Measurements from ENCODE around the gene CLDN11.

CLDN11 gene

DNA sequence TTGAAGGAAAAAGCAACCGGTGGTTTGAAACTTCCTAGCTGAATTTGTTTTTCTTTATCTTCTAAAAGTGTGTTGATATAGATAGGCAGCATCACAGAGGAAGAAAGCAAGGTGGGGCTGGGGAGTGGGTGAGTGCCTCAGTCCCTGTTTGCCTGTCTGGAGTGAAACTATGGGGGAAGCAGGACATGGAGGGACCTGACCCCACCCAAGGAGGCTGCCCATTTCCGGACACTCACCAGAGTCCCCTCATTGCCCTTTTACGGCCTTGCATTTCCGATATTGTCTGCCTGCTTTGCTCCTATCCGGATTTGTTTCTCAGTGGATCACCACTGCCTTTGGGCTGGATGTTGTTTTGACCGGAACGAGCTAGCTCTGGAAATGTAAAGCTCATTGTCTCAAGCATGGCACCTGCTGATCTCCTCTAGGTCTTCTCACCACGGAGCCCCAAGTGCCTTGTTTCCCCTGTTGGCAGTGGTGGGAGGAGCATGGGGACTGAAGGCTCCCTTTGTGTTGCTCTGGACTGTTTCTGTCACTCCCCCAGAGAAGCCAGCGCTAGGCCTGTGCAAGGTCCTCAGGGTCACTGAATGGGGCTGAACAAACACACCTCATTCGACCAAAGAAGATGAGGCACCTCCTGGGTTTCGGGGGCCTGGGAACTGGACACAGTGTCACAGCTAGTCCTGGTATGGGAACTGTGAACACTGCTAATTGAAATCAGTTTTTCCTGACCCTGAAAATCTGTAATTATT is 7.0 kb downstream of the CLDN11 start:
- DNase-seq (ENCODE audit: insufficient read length, low spot score) = no peak
- no peak for FAIRE-seq

GRCh38 chr3:170426240-170426797 is 7.7 kb downstream of the CLDN11 start:
- DNase-seq (ENCODE audit: insufficient read length, low spot score) = no peak
- FAIRE-seq = no peak

- no peak for FAIRE-seq
Measured at GRCh38 chr3:170428095-170428494, 9.4 kb downstream of the CLDN11 start.

GRCh38 chr3:170429050-170429449 is 10.4 kb downstream of the CLDN11 start:
- DNase-seq (ENCODE audit: insufficient read length, low spot score) (no peak), FAIRE-seq (peak; percentile 33)

More at GRCh38 chr3:170428095-170428494, 9.4 kb downstream of the CLDN11 start:
- DNase-seq (ENCODE audit: insufficient read length, low spot score) = no peak

DNA sequence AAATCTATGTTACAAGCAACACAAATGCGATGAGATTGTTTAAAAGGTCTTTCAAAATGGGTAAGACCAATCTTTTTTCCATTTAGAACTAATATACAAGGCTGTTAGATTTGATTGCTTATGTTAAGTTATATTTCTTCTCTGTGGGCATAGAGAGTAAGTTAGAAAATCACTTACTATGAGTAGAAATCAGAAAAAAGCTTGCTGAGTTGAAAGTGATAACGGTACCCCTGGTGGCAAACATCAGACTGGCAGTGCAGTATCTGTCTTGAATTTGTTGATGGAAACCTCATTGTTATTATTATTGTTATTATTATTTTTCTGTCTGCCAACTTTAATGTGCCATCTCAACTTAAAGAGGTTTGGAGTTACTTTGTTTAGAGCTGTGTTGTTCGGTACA is 12.4 kb downstream of the CLDN11 start:
- no peak for FAIRE-seq
- no peak for DNase-seq (ENCODE audit: insufficient read length, low spot score)

DNA sequence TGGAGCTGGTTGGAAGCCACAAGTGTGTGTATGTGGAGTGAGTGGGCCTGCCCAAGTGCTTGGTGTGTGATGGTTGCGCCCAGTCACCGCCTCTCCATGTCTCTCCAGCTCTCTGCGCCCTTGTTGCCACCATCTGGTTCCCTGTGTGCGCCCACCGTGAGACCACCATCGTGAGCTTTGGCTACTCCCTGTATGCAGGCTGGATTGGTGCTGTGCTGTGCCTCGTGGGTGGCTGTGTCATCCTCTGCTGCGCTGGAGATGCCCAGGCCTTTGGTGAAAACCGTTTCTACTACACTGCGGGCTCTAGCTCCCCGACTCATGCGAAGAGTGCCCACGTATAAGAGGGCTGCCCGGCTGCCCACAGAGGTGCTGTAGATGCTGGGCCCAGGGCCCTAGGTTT is 13.7 kb downstream of the CLDN11 start:
- FAIRE-seq (no peak), DNase-seq (ENCODE audit: insufficient read length, low spot score) (no peak)

GRCh38 chr3:170436697-170437096 is 18.0 kb downstream of the CLDN11 start:
- DNase-seq (ENCODE audit: insufficient read length, low spot score) (no peak), FAIRE-seq (no peak)

GRCh38 chr3:170437176-170437575 is 18.5 kb downstream of the CLDN11 start:
- DNase-seq (ENCODE audit: insufficient read length, low spot score) (no peak), FAIRE-seq (no peak)

GRCh38 chr3:170437696-170438407 is 19.2 kb downstream of the CLDN11 start:
- DNase-seq (ENCODE audit: insufficient read length, low spot score) = no peak
- FAIRE-seq = no peak

- DNase-seq (ENCODE audit: insufficient read length, low spot score) (no peak), FAIRE-seq (no peak)
Measured at GRCh38 chr3:170438836-170439235, 20.2 kb downstream of the CLDN11 start.

DNA sequence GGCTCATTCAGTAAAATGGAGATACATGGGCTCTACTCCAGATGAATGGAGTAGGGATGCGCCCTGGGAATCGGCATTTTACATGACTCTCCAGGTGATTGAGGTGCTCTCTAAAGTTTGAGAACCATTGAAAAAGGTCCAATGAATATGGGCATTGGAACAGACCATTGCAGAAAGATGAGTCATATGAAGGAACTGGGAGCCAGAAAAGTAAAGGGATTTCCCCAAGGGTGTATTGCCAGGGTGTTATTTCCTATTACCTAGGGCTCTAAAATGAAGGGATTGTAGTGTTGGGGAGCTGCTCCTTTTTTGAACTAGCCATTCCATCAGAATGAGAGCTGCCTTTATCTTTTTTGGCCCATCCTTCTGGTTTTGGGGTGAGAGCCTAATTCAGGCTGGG is 21.7 kb downstream of the CLDN11 start:
- DNase-seq (ENCODE audit: insufficient read length, low spot score) (no peak), FAIRE-seq (no peak)

DNA sequence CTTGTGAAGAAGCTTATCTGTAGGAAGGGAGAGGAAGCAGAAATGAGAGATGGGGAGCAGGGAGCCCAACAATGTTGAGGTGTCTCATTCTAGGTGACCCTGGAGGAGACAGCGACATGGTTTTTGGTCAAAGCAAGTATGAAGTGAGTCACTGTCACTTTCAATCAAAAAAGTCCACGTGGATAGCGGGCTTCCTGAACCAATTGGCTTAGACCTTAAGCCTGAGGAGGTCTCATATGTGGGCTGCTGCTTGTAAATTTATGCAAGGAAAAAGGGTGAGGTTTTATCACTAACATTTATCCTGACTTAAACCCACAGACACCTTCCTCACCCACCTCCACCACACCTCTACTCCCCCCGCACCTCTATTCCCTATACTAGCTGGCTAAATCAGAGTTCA is 22.7 kb downstream of the CLDN11 start:
- no peak for DNase-seq (ENCODE audit: insufficient read length, low spot score)
- FAIRE-seq = no peak

GRCh38 chr3:170442947-170443346 is 24.3 kb downstream of the CLDN11 start:
- no peak for DNase-seq (ENCODE audit: insufficient read length, low spot score)
- no peak for FAIRE-seq

GRCh38 chr3:170443457-170443856 is 24.8 kb downstream of the CLDN11 start:
- no peak for FAIRE-seq
- no peak for DNase-seq (ENCODE audit: insufficient read length, low spot score)

GRCh38 chr3:170448584-170448983 is 29.9 kb downstream of the CLDN11 start:
- FAIRE-seq (no peak), DNase-seq (ENCODE audit: insufficient read length, low spot score) (no peak)

GRCh38 chr3:170450039-170450438 is 31.4 kb downstream of the CLDN11 start:
- FAIRE-seq (no peak), DNase-seq (ENCODE audit: insufficient read length, low spot score) (no peak)

GRCh38 chr3:170454509-170454908 is 35.8 kb downstream of the CLDN11 start:
- no peak for FAIRE-seq

GRCh38 chr3:170458285-170458684 is 39.6 kb downstream of the CLDN11 start:
- no peak for FAIRE-seq
- DNase-seq (ENCODE audit: insufficient read length, low spot score) = no peak

More at GRCh38 chr3:170454509-170454908, 35.8 kb downstream of the CLDN11 start:
- DNase-seq (ENCODE audit: insufficient read length, low spot score) = no peak

DNA sequence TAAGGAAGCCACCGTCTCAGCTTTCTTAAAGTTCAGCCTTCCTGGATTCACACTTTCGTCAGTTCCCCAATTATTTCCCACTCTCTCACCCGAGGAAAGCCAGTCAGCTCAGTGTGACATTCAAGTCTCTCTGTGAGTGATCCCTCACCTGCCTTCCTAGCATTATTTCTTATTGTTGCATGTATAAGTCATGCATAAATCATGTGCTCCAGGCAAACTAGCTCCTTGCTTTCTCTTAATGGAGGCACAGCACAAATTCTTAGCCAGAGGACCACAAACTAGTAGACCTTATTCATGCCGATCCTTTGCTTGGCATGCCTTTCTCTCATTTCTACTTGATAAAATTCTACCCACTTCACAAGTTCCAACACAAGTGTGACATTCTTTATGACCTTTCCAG is 44.3 kb downstream of the CLDN11 start:
- no peak for FAIRE-seq

DNA sequence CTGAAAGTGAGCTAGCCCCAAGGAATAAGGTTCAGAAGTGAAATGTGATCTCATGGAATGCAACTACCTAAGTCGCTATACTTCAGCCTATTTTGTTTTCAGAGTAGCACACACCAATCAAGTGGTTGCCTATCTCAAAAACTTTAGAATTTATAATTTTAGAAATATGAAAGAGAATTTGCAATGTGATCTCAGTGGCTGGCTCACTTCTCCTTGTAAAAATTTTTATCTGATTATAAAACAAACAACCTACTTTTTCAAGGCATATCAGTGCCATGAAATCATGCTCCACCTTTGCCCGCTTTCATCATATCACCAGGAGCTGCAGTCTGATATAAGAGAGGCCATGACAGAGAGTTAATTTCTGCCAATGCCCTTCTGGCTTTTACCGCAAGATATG is 47.3 kb downstream of the CLDN11 start:
- FAIRE-seq (no peak), DNase-seq (ENCODE audit: insufficient read length, low spot score) (no peak)

More for the DNA sequence above, 44.3 kb downstream of the CLDN11 start:
- DNase-seq (ENCODE audit: insufficient read length, low spot score) = no peak

DNA sequence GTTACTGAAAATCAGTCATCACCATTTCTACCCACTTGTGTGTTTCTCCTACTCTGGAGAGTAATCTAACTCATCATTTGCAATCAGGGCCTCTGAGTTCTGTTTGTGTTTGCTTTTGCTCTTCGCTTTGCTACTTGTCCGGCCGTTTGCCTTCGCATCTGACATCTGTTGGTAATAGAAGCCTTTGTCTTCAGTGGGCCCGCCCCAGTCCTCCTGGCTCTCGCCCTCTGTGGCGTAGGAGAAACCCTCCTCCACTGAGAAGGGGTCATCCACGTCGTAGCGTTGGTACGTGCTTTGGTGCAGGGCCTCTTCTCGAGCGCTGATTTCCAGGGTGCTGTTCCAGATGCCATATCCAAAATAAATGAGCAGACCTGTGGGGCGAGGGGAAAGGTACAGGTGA is 48.3 kb downstream of the CLDN11 start:
- no peak for DNase-seq (ENCODE audit: insufficient read length, low spot score)
- FAIRE-seq = no peak

Data from GM19239 (cell line).